IMR-90 (cell line): Measurements from ENCODE around the gene MAPK1. TPM values are rescaled to one million over a fixed set of nuclear protein-coding genes. Genes with fewer than 3 reads are reported as not detected.
"Not testable (repeated sequence)": the region's sequence is repeated elsewhere in the genome, so short reads cannot be mapped to it uniquely, and the experiment has no call there.

ENCODE experiments used
- ATAC-seq: fragments of 200-7000 bp; cut with Tn5 transposase; 2 replicates; pipeline ENCODE4 v1.9.1; 2020; ENCODE audit warnings: low read depth, mild to moderate bottlenecking, moderate library complexity
- BruUV-seq: library from RNA; stranded (reverse); fragments of 400-500 nt; replicated peaks from 2 replicates; lab custom pipeline; 2021; lab: Mats Ljungman, UMichigan
- CTCF ChIA-PET: fragments of 300-600 bp; formaldehyde crosslinking; extraction: SDS; loops from one replicate; lab custom pipeline; 2021; ENCODE audit warnings: antibody characterized with exemption; lab: Yijun Ruan, JAX
- POLR2A ChIA-PET: fragments of 300-600 bp; sonication (Branson Sonifier 250); formaldehyde crosslinking; loops from one replicate; lab custom pipeline; 2022; ENCODE audit warnings: antibody characterized with exemption; ENCODE audit not compliant: unreplicated experiment; lab: Charles Lee
- DNase-seq: peaks from one replicate; pipeline ENCODE4 v3.0.0; 2013
- H2AFZ ChIP-seq: replicated peaks from 2 replicates; pipeline ENCODE3; 2013; ENCODE audit warnings: low read length, mild to moderate bottlenecking; ENCODE audit not compliant: poor library complexity
- H2AK5ac ChIP-seq: 2 replicates; pipeline ENCODE4 v1.6.1; 2013; ENCODE audit warnings: low read depth, low read length, inconsistent platforms
- H2AK9ac ChIP-seq: replicated peaks from 2 replicates; pipeline ENCODE3; 2013; ENCODE audit warnings: mild to moderate bottlenecking, low read depth, low read length, moderate library complexity; ENCODE audit not compliant: poor library complexity
- H2BK120ac ChIP-seq: 2 replicates; pipeline ENCODE4 v1.6.1; 2013; ENCODE audit warnings: low read depth, low read length, inconsistent platforms
- H2BK15ac ChIP-seq: 3 replicates; pipeline ENCODE4 v1.6.1; 2013; ENCODE audit warnings: low read depth, low read length, inconsistent platforms
- H2BK20ac ChIP-seq: 2 replicates; pipeline ENCODE4 v1.6.1; 2013; ENCODE audit warnings: low read depth, mild to moderate bottlenecking, inconsistent platforms, low read length, moderate library complexity
- H2BK5ac ChIP-seq: 2 replicates; pipeline ENCODE4 v1.6.1; 2013; ENCODE audit warnings: mild to moderate bottlenecking, low read depth, low read length, inconsistent platforms; ENCODE audit not compliant: poor library complexity, severe bottlenecking
- H3K14ac ChIP-seq: replicated peaks from 2 replicates; pipeline ENCODE4 v1.6.1; 2013; ENCODE audit warnings: low read depth, low read length, inconsistent platforms
- H3K18ac ChIP-seq: 2 replicates; pipeline ENCODE4 v1.6.1; 2013; ENCODE audit warnings: low read depth, low read length, control low read depth
- H3K23ac ChIP-seq: 2 replicates; pipeline ENCODE4 v1.6.1; 2013; ENCODE audit warnings: low read depth, low read length, inconsistent platforms
- H3K27ac ChIP-seq: 2 replicates; pipeline ENCODE4 v1.5.1; 2013; ENCODE audit warnings: mild to moderate bottlenecking, control low read depth, low read length; ENCODE audit not compliant: insufficient read depth
- H3K27me3 ChIP-seq: 2 replicates; pipeline ENCODE4 v1.6.1; 2013; ENCODE audit warnings: low read length; ENCODE audit not compliant: control insufficient read depth, insufficient read depth
- H3K36me3 ChIP-seq: 2 replicates; pipeline ENCODE4 v1.6.1; 2013; ENCODE audit warnings: low read length, mixed read lengths; ENCODE audit not compliant: control insufficient read depth, insufficient read depth
- H3K4ac ChIP-seq: 2 replicates; pipeline ENCODE4 v1.6.1; 2013; ENCODE audit warnings: low read depth, low read length, inconsistent platforms
- H3K4me1 ChIP-seq: 2 replicates; pipeline ENCODE4 v1.6.1; 2013; ENCODE audit warnings: low read length, mixed read lengths; ENCODE audit not compliant: control insufficient read depth, insufficient read depth
- H3K4me2 ChIP-seq: 2 replicates; pipeline ENCODE4 v1.6.1; 2013; ENCODE audit warnings: low read depth, mild to moderate bottlenecking, control low read depth, low read length, moderate library complexity
- H3K4me3 ChIP-seq: 2 replicates; pipeline ENCODE4 v1.5.1; 2013; ENCODE audit warnings: low read depth, mild to moderate bottlenecking, control low read depth, low read length, moderate library complexity; ENCODE audit not compliant: insufficient read depth
- H3K56ac ChIP-seq: 2 replicates; pipeline ENCODE4 v1.6.1; 2013; ENCODE audit warnings: low read length, inconsistent platforms; ENCODE audit not compliant: insufficient read depth; ENCODE audit errors: extremely low read depth
- H3K79me1 ChIP-seq, 2 experiments: 2 replicates each; pipeline ENCODE4 v1.6.1; 2013; ENCODE audit warnings: low read length in 2 of 2, inconsistent platforms in 1 of 2, low read depth in 1 of 2
- H3K9ac ChIP-seq: 2 replicates; pipeline ENCODE4 v1.6.1; 2013; ENCODE audit warnings: low read depth, low read length, control low read depth
- H3K9me1 ChIP-seq: 2 replicates; pipeline ENCODE4 v1.6.1; 2013; ENCODE audit warnings: low read length, inconsistent platforms; ENCODE audit not compliant: insufficient read depth
- H3K9me3 ChIP-seq: 2 replicates; pipeline ENCODE4 v1.6.1; 2013; ENCODE audit warnings: low read length; ENCODE audit not compliant: control insufficient read depth, insufficient read depth
- H4K20me1 ChIP-seq: 2 replicates; pipeline ENCODE4 v1.6.1; 2013; ENCODE audit warnings: low read length, inconsistent platforms; ENCODE audit not compliant: insufficient read depth
- H4K5ac ChIP-seq: 2 replicates; pipeline ENCODE4 v1.6.1; 2013; ENCODE audit warnings: mild to moderate bottlenecking, low read depth, low read length, control low read depth
- H4K8ac ChIP-seq, 2 experiments: 2 replicates each; pipeline ENCODE4 v1.6.1; 2013; ENCODE audit warnings: low read depth in 2 of 2, low read length in 2 of 2, control low read depth in 1 of 2, inconsistent platforms in 1 of 2
- H4K91ac ChIP-seq: 2 replicates; pipeline ENCODE4 v1.6.1; 2013; ENCODE audit warnings: low read depth, low read length, inconsistent platforms; ENCODE audit not compliant: insufficient read depth
- WGBS, 2 experiments: methylation state at CpG; one replicate each; pipeline versions ENCODE4 v1.1.5 to v1.1.7; 2013; ENCODE audit warnings: missing lambda C conversion rate in 2 of 2; ENCODE audit not compliant: insufficient read length in 1 of 2; ENCODE audit errors: extremely low coverage in 2 of 2; 5-methylcytosine and 5-hydroxymethylcytosine counted together
- dilution Hi-C: fragments of 300-500 bp; cut with HindIII; formaldehyde crosslinking; loops from one replicate; pipeline ENCODE4 v1.14.3; 2018; ENCODE audit warnings: low sequenced_read_pairs; ENCODE audit not compliant: unreplicated experiment
- in situ Hi-C: fragments of 300-500 bp; cut with MboI; formaldehyde crosslinking; loops from 3 replicates; pipeline ENCODE4 v1.14.3; 2019; ENCODE audit warnings: low sequenced_read_pairs, inconsistent platforms, mixed read lengths
- intact Hi-C: fragments of 100-400 bp; cut with micrococcal nuclease; formaldehyde crosslinking; loops from 2 replicates; pipeline ENCODE4 v1.10.0; 2022
- polyA plus RNA-seq, 3 experiments: library from polyadenylated mRNA; depleted of rRNA; stranded (reverse); fragments of >200 nt; gene quantifications; 2 replicates each; pipeline ENCODE4 v1.2.3, GENCODE V29; 2012; ENCODE audit warnings: low replicate concordance in 1 of 3
- total RNA-seq: library from RNA; depleted of rRNA; stranded (reverse); fragments of >200 nt; gene quantifications from 2 replicates; pipeline ENCODE4 v1.2.3, GENCODE V29; 2012

The MAPK1 gene
- total and polyA plus RNA-seq, 2 of the 4 experiments (the other 2 are of a cell fraction) = 41.0 to 51.3 TPM

- ATAC-seq, dilution Hi-C loops: not testable (repeated sequence)
Measured at GRCh38 chr22:21839104-21839764, 28.2 kb downstream of the MAPK1 start.

More at GRCh38 chr22:21839104-21839764, 28.2 kb downstream of the MAPK1 start:
- H3K56ac ChIP-seq, H2AK9ac ChIP-seq, H2BK15ac ChIP-seq, H3K36me3 ChIP-seq, H4K91ac ChIP-seq, H2BK120ac ChIP-seq, POLR2A ChIA-PET, H3K4ac ChIP-seq, H2BK20ac ChIP-seq, H2AFZ ChIP-seq, H3K27ac ChIP-seq, H3K27me3 ChIP-seq, H3K9me3 ChIP-seq, H3K4me2 ChIP-seq, intact Hi-C loops, H3K4me3 ChIP-seq, H4K5ac ChIP-seq, H3K23ac ChIP-seq, H3K4me1 ChIP-seq, DNase-seq, H2AK5ac ChIP-seq, H3K18ac ChIP-seq, H3K14ac ChIP-seq, H3K9ac ChIP-seq, H4K8ac ChIP-seq, BruUV-seq, H2BK5ac ChIP-seq, in situ Hi-C loops: not testable (repeated sequence)
- Histone ChIP-seq H3K79me1 (peaks cover 20 to 71% of the 10 kb centered on the region in 2 experiments), H4K20me1 (peaks cover 57% of the 10 kb centered on the region), H3K9me1 (peaks cover 18% of the 10 kb centered on the region)
- 40% methylated on average over 1 of the region's 10 CpGs; no CpG with 5 or more reads in 1 of the 2 experiments for WGBS, 2 experiments
- CTCF ChIA-PET = interaction anchor here (0.6 kb wide), 1 partner anchor 1916 kb away, joined by 3 read pairs; no protein-coding TSS in a partner anchor
